Keratinocyte (primary cell): ENCODE results near the gene NCEH1. TPM values are rescaled to one million over a fixed set of nuclear protein-coding genes. Genes with fewer than 3 reads are reported as not detected.

Experiments
- DNase-seq: peaks from one replicate; pipeline ENCODE4 v3.0.0-alpha.2; 2011; ENCODE audit warnings: low read depth, missing footprints, low spot score
- FAIRE-seq: peaks from 2 replicates; lab custom pipeline; 2011; peaks lifted over from hg19 to GRCh38; lab: Jason Lieb, UNC
- H2AFZ ChIP-seq: 2 replicates; pipeline ENCODE4 v1.6.0; 2012; ENCODE audit warnings: low read length, control low read depth, inconsistent platforms; ENCODE audit not compliant: control insufficient read depth
- H3K27ac ChIP-seq: 2 replicates; pipeline ENCODE4 v1.5.1; 2011; ENCODE audit warnings: low read length; ENCODE audit not compliant: control insufficient read depth, insufficient read depth
- H3K27me3 ChIP-seq: 3 replicates; pipeline ENCODE4 v1.6.0; 2011; ENCODE audit warnings: low read length; ENCODE audit not compliant: control insufficient read depth, insufficient read depth; ENCODE audit errors: extremely low read depth
- H3K36me3 ChIP-seq, 2 experiments: 2 replicates in 1 of 2; 3 replicates in 1 of 2; pipeline ENCODE4 v1.5.1; 2011; ENCODE audit warnings: low read length in 2 of 2, mild to moderate bottlenecking in 1 of 2; ENCODE audit not compliant: control insufficient read depth in 2 of 2, insufficient read depth in 2 of 2; ENCODE audit errors: extremely low read depth in 1 of 2
- H3K4me1 ChIP-seq: 3 replicates; pipeline ENCODE4 v1.5.1; 2011; ENCODE audit warnings: low read length; ENCODE audit not compliant: control insufficient read depth, insufficient read depth; ENCODE audit errors: extremely low read depth
- H3K4me2 ChIP-seq: 3 replicates; pipeline ENCODE4 v1.6.0; 2011; ENCODE audit warnings: low read depth, low read length; ENCODE audit not compliant: control insufficient read depth, insufficient read depth; ENCODE audit errors: extremely low read depth
- H3K4me3 ChIP-seq, 3 experiments: fragments of 200-600 bp in 1 of 3; sonication (generic) in 1 of 3; 2 replicates in 2 of 3; 3 replicates in 1 of 3; pipeline ENCODE4 v1.5.1; 2011 to 2016; ENCODE audit warnings: low read length in 3 of 3, mild to moderate bottlenecking in 3 of 3, control low read depth in 2 of 3, inconsistent platforms in 1 of 3, low read depth in 1 of 3, mixed read lengths in 1 of 3, mixed run types in 1 of 3, moderate library complexity in 1 of 3; ENCODE audit not compliant: control insufficient read depth in 2 of 3, insufficient read depth in 2 of 3; ENCODE audit errors: extremely low read depth in 1 of 3
- H3K79me2 ChIP-seq: 2 replicates; pipeline ENCODE4 v1.6.0; 2012; ENCODE audit warnings: low read length; ENCODE audit not compliant: control insufficient read depth, insufficient read depth
- H3K9ac ChIP-seq: 3 replicates; pipeline ENCODE4 v1.6.0; 2011; ENCODE audit warnings: low read length; ENCODE audit not compliant: control insufficient read depth, insufficient read depth; ENCODE audit errors: extremely low read depth
- H3K9me1 ChIP-seq: 3 replicates; pipeline ENCODE4 v1.6.0; 2011; ENCODE audit warnings: low read length; ENCODE audit not compliant: control insufficient read depth, insufficient read depth; ENCODE audit errors: extremely low read depth
- H3K9me3 ChIP-seq: 2 replicates; pipeline ENCODE4 v1.5.1; 2012; ENCODE audit warnings: low read depth, low read length; ENCODE audit not compliant: control insufficient read depth
- H4K20me1 ChIP-seq: 3 replicates; pipeline ENCODE4 v1.6.0; 2011; ENCODE audit warnings: low read length; ENCODE audit not compliant: control insufficient read depth, insufficient read depth; ENCODE audit errors: extremely low read depth
- EZH2 ChIP-seq: IDR thresholded peaks from one replicate; pipeline ENCODE4 v1.6.1; 2012; ENCODE audit warnings: inconsistent platforms, mild to moderate bottlenecking, low read length, moderate library complexity
- dilution Hi-C: fragments of 300-500 bp; cut with MboI; formaldehyde crosslinking; loops from one replicate; pipeline ENCODE4 v1.7.0; 2020; ENCODE audit warnings: low sequenced_read_pairs; ENCODE audit not compliant: extremely low pct_ligation_motif_present
- polyA plus RNA-seq, 5 experiments: library from polyadenylated mRNA; depleted of rRNA in 3 of 5; stranded (reverse) in 3 of 5; stranded (forward) in 1 of 5; unstranded in 1 of 5; fragments of >200 nt; gene quantifications; 1 replicate in 1 of 5; 2 replicates in 3 of 5; 3 replicates in 1 of 5; pipeline versions ENCODE4 v1.2.1 to v1.2.3, GENCODE V29; 2011 to 2012; ENCODE audit warnings: missing spikeins in 2 of 5, low read depth in 1 of 5, low replicate concordance in 1 of 5
- TF ChIP-seq, protein P1 (sequence below), 3 experiments: IDR thresholded peaks in 1 of 3; conservative IDR thresholded peaks in 1 of 3; optimal IDR thresholded peaks in 1 of 3; 2 replicates in 2 of 3; 3 replicates in 1 of 3; pipeline versions ENCODE3 to v1.5.1; 2011; ENCODE audit warnings: low read length in 3 of 3, mild to moderate bottlenecking in 3 of 3, moderate library complexity in 2 of 3, control low read depth in 1 of 3, inconsistent platforms in 1 of 3; ENCODE audit not compliant: insufficient read depth in 2 of 3; ENCODE audit errors: extremely low read depth in 1 of 3

NCEH1 gene
- polyA plus RNA-seq, 1 donor (not counting 4 experiments of a cell fraction or from before 2014, with no cell fraction given): 13.2 TPM

- no peak overlapping the region for H3K9ac ChIP-seq
- FAIRE-seq (no peak), DNase-seq (no peak)
- TF ChIP-seq, protein P1, sequence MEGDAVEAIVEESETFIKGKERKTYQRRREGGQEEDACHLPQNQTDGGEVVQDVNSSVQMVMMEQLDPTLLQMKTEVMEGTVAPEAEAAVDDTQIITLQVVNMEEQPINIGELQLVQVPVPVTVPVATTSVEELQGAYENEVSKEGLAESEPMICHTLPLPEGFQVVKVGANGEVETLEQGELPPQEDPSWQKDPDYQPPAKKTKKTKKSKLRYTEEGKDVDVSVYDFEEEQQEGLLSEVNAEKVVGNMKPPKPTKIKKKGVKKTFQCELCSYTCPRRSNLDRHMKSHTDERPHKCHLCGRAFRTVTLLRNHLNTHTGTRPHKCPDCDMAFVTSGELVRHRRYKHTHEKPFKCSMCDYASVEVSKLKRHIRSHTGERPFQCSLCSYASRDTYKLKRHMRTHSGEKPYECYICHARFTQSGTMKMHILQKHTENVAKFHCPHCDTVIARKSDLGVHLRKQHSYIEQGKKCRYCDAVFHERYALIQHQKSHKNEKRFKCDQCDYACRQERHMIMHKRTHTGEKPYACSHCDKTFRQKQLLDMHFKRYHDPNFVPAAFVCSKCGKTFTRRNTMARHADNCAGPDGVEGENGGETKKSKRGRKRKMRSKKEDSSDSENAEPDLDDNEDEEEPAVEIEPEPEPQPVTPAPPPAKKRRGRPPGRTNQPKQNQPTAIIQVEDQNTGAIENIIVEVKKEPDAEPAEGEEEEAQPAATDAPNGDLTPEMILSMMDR (optimal IDR thresholded peaks at IDR 0.05 in 1 of 3, IDR thresholded peaks at IDR 0.05 in 1 of 3, conservative IDR thresholded peaks at IDR 0.05 in 1 of 3; ENCODE audit: extremely low read depth in 1 of 3, insufficient read depth in 2 of 3, low read length in 3 of 3): no peak
- TF ChIP-seq EZH2: no peak
- H3K27me3 ChIP-seq: no peaks in the 10 kb centered on the region
- no peaks in the 10 kb centered on the region for H3K36me3 ChIP-seq
- H3K27ac ChIP-seq: no peak overlapping the region
- H4K20me1 ChIP-seq: no peaks in the 10 kb centered on the region
- dilution Hi-C loops: no loop called here
- no peaks in the 10 kb centered on the region for H3K79me2 ChIP-seq
- no peaks in the 10 kb centered on the region for H3K9me1 ChIP-seq
- no peaks in the 10 kb centered on the region for H3K4me1 ChIP-seq
- H3K4me3 ChIP-seq: no peak overlapping the region
- no peak overlapping the region for H2AFZ ChIP-seq
- H3K4me2 ChIP-seq: no peak overlapping the region
- no peaks in the 10 kb centered on the region for H3K9me3 ChIP-seq
These were observed 58.8 kb downstream of the NCEH1 start for GRCh38 chr3:172651936-172652625.

DNA sequence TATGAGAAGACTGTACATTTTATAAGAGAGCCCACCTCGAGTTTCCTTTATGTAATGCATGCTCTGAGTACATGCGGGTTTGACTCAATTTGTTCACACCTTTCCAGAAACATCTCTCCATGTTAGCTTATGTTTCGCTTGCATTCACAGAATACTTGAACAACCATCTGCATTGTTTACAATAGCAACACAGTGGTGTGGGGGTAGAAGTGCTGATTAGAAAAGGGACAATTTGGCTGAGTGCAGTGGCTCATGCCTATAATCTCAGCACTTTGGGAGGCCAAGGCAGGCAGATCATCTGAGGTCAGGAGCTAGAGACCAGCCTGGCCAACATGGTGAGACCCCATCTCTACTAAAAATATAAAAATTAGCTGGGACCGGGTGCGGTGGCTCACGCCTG is 60.9 kb downstream of the NCEH1 start:
- Histone ChIP-seq H3K79me2 (no peaks in the 10 kb centered on the region), H3K9me1 (no peaks in the 10 kb centered on the region), H3K4me2 (no peak overlapping the region), H3K4me3 (no peak overlapping the region), H3K9me3 (no peaks in the 10 kb centered on the region), H3K27ac (no peak overlapping the region), H3K9ac (no peak overlapping the region), H4K20me1 (no peaks in the 10 kb centered on the region), H3K36me3 (no peaks in the 10 kb centered on the region), H3K27me3 (no peaks in the 10 kb centered on the region), H3K4me1 (no peaks in the 10 kb centered on the region), H2AFZ (no peak overlapping the region)
- no peak for TF ChIP-seq EZH2
- TF ChIP-seq, protein P1 (optimal IDR thresholded peaks at IDR 0.05 in 1 of 3, IDR thresholded peaks at IDR 0.05 in 1 of 3, conservative IDR thresholded peaks at IDR 0.05 in 1 of 3; ENCODE audit: extremely low read depth in 1 of 3, insufficient read depth in 2 of 3, low read length in 3 of 3): no peak
- DNase-seq (no peak), FAIRE-seq (no peak)
- dilution Hi-C loops: no loop called here
